ENCODE data around the gene CHRNB1.

The CHRNB1 gene

GRCh38 chr17:7444682-7445618, at the start of gene CHRNB1:
TSS of gene CHRNB1 (plus strand) at chr17:7445061. CDS start at chr17:7445128, 67 bp downstream.
- DNase-seq = no peak

- no peak for DNase-seq
Observed at GRCh38 chr17:7396147-7396546, 48.7 kb upstream of the CHRNB1 start.

- DNase-seq = no peak
Observed at GRCh38 chr17:7398612-7399011, 46.2 kb upstream of the CHRNB1 start.

GRCh38 chr17:7403043-7403726, 41.7 kb upstream of the CHRNB1 start:
- no peak for DNase-seq

GRCh38 chr17:7403727-7403976, 41.2 kb upstream of the CHRNB1 start:
- no peak for DNase-seq

- peak; percentile 95 to 96 for DNase-seq
Observed at GRCh38 chr17:7403977-7404736, 40.7 kb upstream of the CHRNB1 start, which contains the start of gene TMEM256. TSS of gene TMEM256 (minus strand) at chr17:7404097. CDS start at chr17:7404084, 13 bp downstream.

- no peak for DNase-seq
Observed at GRCh38 chr17:7404737-7405349, 40.0 kb upstream of the CHRNB1 start.

GRCh38 chr17:7405350-7406234, 39.3 kb upstream of the CHRNB1 start:
- DNase-seq = no peak

- DNase-seq = no peak
Observed at GRCh38 chr17:7406235-7406825, 38.5 kb upstream of the CHRNB1 start.

- no peak for DNase-seq
Observed at GRCh38 chr17:7407082-7407481, 37.8 kb upstream of the CHRNB1 start.

- no peak for DNase-seq
Observed at GRCh38 chr17:7407485-7408251, 37.2 kb upstream of the CHRNB1 start, which contains the start of gene NLGN2. TSS of gene NLGN2 (plus strand) at chr17:7407845. CDS start at chr17:7408256, 411 bp downstream.

- no peak for DNase-seq
Observed at GRCh38 chr17:7408252-7408727, 36.6 kb upstream of the CHRNB1 start.

- DNase-seq = no peak
Observed at GRCh38 chr17:7408863-7409262, 36.0 kb upstream of the CHRNB1 start.

GRCh38 chr17:7409716-7410115, 35.1 kb upstream of the CHRNB1 start:
- no peak for DNase-seq

- no peak for DNase-seq
Observed at GRCh38 chr17:7410634-7411426, 34.0 kb upstream of the CHRNB1 start.

GRCh38 chr17:7411427-7411750, 33.5 kb upstream of the CHRNB1 start:
- DNase-seq = no peak

GRCh38 chr17:7413346-7413985, 31.4 kb upstream of the CHRNB1 start:
- DNase-seq = no peak

- DNase-seq = no peak
Observed at GRCh38 chr17:7414837-7415236, 30.0 kb upstream of the CHRNB1 start.

GRCh38 chr17:7415784-7416183, 29.1 kb upstream of the CHRNB1 start:
- DNase-seq = no peak

Data from NCI-H2081 (cell line).